ENCODE results near the gene CRACDL. TPM values are rescaled to one million over a fixed set of nuclear protein-coding genes. Genes with fewer than 3 reads are reported as not detected.

The CRACDL gene
- polyA plus RNA-seq, 1 donor (not counting 4 experiments of a cell fraction or from before 2014, with no cell fraction given) = 1.6 TPM

DNA sequence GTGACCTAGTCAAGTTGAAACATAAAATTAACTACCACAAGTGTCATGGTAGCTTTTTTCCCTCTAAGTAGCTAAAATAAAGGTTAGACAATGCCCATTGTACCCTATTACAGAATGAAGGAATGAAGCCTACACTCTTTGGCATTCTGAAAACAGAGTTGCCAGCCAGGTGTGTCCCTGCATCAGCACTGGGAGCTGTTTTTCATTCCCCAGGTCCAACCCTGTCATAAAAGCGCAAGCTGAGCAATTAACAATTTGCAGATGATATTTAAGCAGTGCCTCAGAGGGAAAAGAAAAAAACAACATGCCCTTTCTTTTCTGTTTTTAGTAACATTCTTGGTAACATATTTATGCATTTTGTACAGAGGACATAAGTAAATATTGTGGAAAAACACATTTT lies 158.3 kb downstream of the CRACDL start:
- no peak for FAIRE-seq

GRCh38 chr2:98777076-98777475 lies 158.9 kb downstream of the CRACDL start:
- Histone ChIP-seq H4K20me1 (ENCODE audit: control insufficient read depth, extremely low read depth, insufficient read depth, low read length) (no peaks in the 10 kb centered on the region), H3K4me3 (ENCODE audit: control insufficient read depth in 2 of 3, extremely low read depth in 1 of 3, insufficient read depth in 2 of 3, low read depth in 1 of 3, low read length in 3 of 3) (no peak overlapping the region), H3K27me3 (ENCODE audit: control insufficient read depth, extremely low read depth, insufficient read depth, low read length) (no peaks in the 10 kb centered on the region), H3K4me2 (ENCODE audit: control insufficient read depth, extremely low read depth, insufficient read depth, low read depth, low read length) (no peak overlapping the region), H3K36me3 (ENCODE audit: control insufficient read depth in 2 of 2, extremely low read depth in 1 of 2, insufficient read depth in 2 of 2, low read length in 2 of 2) (no peaks in the 10 kb centered on the region), H3K9me1 (ENCODE audit: control insufficient read depth, extremely low read depth, insufficient read depth, low read length) (no peaks in the 10 kb centered on the region), H3K27ac (ENCODE audit: control insufficient read depth, insufficient read depth, low read length) (no peak overlapping the region), H3K9ac (ENCODE audit: control insufficient read depth, extremely low read depth, insufficient read depth, low read length) (no peak overlapping the region), H2AFZ (ENCODE audit: control insufficient read depth, low read length) (no peak overlapping the region), H3K79me2 (ENCODE audit: control insufficient read depth, insufficient read depth, low read length) (no peaks in the 10 kb centered on the region), H3K4me1 (ENCODE audit: control insufficient read depth, extremely low read depth, insufficient read depth, low read length) (peaks cover 8% of the 10 kb centered on the region), H3K9me3 (ENCODE audit: control insufficient read depth, low read depth, low read length) (no peaks in the 10 kb centered on the region)
- no peak for FAIRE-seq
- no peak for DNase-seq (ENCODE audit: low read depth, low spot score)
- dilution Hi-C loops (cut with MboI; ENCODE audit: extremely low pct_ligation_motif_present, low sequenced_read_pairs) = no loop called here
- TF ChIP-seq EZH2 (IDR thresholded peaks at IDR 0.05; ENCODE audit: low read length) = no peak
- no peak for TF ChIP-seq CTCF (optimal IDR thresholded peaks at IDR 0.05 in 1 of 3, IDR thresholded peaks at IDR 0.05 in 1 of 3, conservative IDR thresholded peaks at IDR 0.05 in 1 of 3; ENCODE audit: extremely low read depth in 1 of 3, insufficient read depth in 2 of 3, low read length in 3 of 3)

More for the DNA sequence above, 158.3 kb downstream of the CRACDL start:
- no peaks in the 10 kb centered on the region for H3K9me1 ChIP-seq (ENCODE audit: control insufficient read depth, extremely low read depth, insufficient read depth, low read length)
- H3K27me3 ChIP-seq (ENCODE audit: control insufficient read depth, extremely low read depth, insufficient read depth, low read length) = no peaks in the 10 kb centered on the region
- no peak overlapping the region for H3K9ac ChIP-seq (ENCODE audit: control insufficient read depth, extremely low read depth, insufficient read depth, low read length)
- DNase-seq (ENCODE audit: low read depth, low spot score) = no peak
- peaks cover 8% of the 10 kb centered on the region for H3K4me1 ChIP-seq (ENCODE audit: control insufficient read depth, extremely low read depth, insufficient read depth, low read length)
- H3K4me3 ChIP-seq (ENCODE audit: control insufficient read depth in 2 of 3, extremely low read depth in 1 of 3, insufficient read depth in 2 of 3, low read depth in 1 of 3, low read length in 3 of 3) = no peak overlapping the region
- no peak overlapping the region for H3K4me2 ChIP-seq (ENCODE audit: control insufficient read depth, extremely low read depth, insufficient read depth, low read depth, low read length)
- TF ChIP-seq EZH2 (IDR thresholded peaks at IDR 0.05; ENCODE audit: low read length) = no peak
- no peak for TF ChIP-seq CTCF (optimal IDR thresholded peaks at IDR 0.05 in 1 of 3, IDR thresholded peaks at IDR 0.05 in 1 of 3, conservative IDR thresholded peaks at IDR 0.05 in 1 of 3; ENCODE audit: extremely low read depth in 1 of 3, insufficient read depth in 2 of 3, low read length in 3 of 3)
- no peak overlapping the region for H2AFZ ChIP-seq (ENCODE audit: control insufficient read depth, low read length)
- no peaks in the 10 kb centered on the region for H4K20me1 ChIP-seq (ENCODE audit: control insufficient read depth, extremely low read depth, insufficient read depth, low read length)
- H3K9me3 ChIP-seq (ENCODE audit: control insufficient read depth, low read depth, low read length) = no peaks in the 10 kb centered on the region
- no peak overlapping the region for H3K27ac ChIP-seq (ENCODE audit: control insufficient read depth, insufficient read depth, low read length)
- no peaks in the 10 kb centered on the region for H3K79me2 ChIP-seq (ENCODE audit: control insufficient read depth, insufficient read depth, low read length)
- dilution Hi-C loops (cut with MboI; ENCODE audit: extremely low pct_ligation_motif_present, low sequenced_read_pairs) = no loop called here
- H3K36me3 ChIP-seq (ENCODE audit: control insufficient read depth in 2 of 2, extremely low read depth in 1 of 2, insufficient read depth in 2 of 2, low read length in 2 of 2) = no peaks in the 10 kb centered on the region

Measured in keratinocyte (primary cell).